HEK293 (cell line): ENCODE measurements around the gene ILRUN.

Experiments
- CTCF ChIP-seq: fragments of 450-650 bp; formaldehyde crosslinking; IDR thresholded peaks from 2 replicates; pipeline ENCODE4 v1.5.1; 2016; ENCODE audit warnings: missing biosample characterization, missing genetic modification characterization
- WT1 ChIP-seq: fragments of 450-650 bp; formaldehyde crosslinking; IDR thresholded peaks from 2 replicates; pipeline ENCODE4 v1.5.1; 2016; ENCODE audit warnings: missing biosample characterization, missing genetic modification characterization
- ZBTB17 ChIP-seq: fragments of 450-650 bp; formaldehyde crosslinking; IDR thresholded peaks from 2 replicates; pipeline ENCODE4 v1.5.1; 2016; ENCODE audit warnings: missing biosample characterization, missing genetic modification characterization
- ZNF114 ChIP-seq: fragments of 450-650 bp; formaldehyde crosslinking; IDR thresholded peaks from 2 replicates; pipeline ENCODE4 v1.5.0; 2017; ENCODE audit warnings: missing biosample characterization, missing genetic modification characterization
- ZNF416 ChIP-seq: fragments of 450-650 bp; formaldehyde crosslinking; IDR thresholded peaks from 2 replicates; pipeline ENCODE4 v1.5.1; 2016; ENCODE audit warnings: missing biosample characterization, missing genetic modification characterization
- ZNF639 ChIP-seq: fragments of 450-650 bp; formaldehyde crosslinking; IDR thresholded peaks from 2 replicates; pipeline ENCODE4 v1.5.1; 2016; ENCODE audit warnings: missing biosample characterization, missing genetic modification characterization

DNA sequence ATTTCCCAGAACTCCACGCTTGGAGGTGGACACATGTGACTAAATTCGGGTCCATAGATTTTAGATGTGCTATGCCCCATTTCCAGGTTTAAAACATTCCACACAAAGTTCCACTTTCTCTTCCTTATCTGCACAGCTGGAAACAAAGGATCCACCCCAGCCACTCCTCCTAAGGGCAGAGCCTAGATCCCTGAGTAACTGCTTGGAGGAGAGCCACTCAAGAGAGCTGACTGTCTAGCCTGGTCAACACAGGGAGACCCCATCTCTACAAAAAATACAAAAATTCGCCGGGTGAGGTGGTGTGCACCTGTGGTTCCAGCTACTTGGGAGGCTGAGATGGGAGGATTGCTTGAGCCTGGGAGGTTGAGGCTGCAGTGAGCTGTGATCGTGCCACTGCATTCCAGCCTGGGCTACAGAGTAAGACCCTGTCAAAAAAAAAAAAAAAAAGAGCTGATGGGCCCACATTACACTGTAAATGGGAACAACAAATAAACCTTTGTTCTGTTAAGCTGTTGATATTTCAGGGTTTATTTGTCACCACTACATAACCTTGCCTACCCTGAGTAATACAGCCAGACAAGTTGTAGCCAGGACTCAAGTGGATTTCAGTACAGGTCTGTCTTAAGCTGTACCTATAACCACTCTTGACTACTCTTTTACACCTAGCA, 35.0 kb upstream of the ILRUN start:
- no peak for TF ChIP-seq CTCF (tag by site-specific recombination)
- no peak for TF ChIP-seq ZNF416 (tag by site-specific recombination)
- no peak for TF ChIP-seq ZBTB17
- TF ChIP-seq ZNF639 (tag by site-specific recombination): no peak
- no peak for TF ChIP-seq ZNF114
- no peak for TF ChIP-seq WT1
